Skeletal muscle tissue (tissue), 4 donors: ENCODE measurements around the gene MRPS10. TPM values are rescaled to one million over a fixed set of nuclear protein-coding genes. Genes with fewer than 3 reads are reported as not detected.

Source experiments
- H3K27ac ChIP-seq: one replicate; pipeline ENCODE4 v1.7.0; 2013; ENCODE audit warnings: mild to moderate bottlenecking, low read depth, low read length, inconsistent platforms
- H3K27me3 ChIP-seq, 3 donors: one replicate each; pipeline ENCODE4 v1.7.0; 2013; ENCODE audit warnings: low read length in 3 of 3; ENCODE audit not compliant: control insufficient read depth in 3 of 3, insufficient read depth in 3 of 3
- H3K36me3 ChIP-seq, 3 donors: one replicate each; pipeline ENCODE4 v1.7.0; 2013; ENCODE audit warnings: low read length in 3 of 3; ENCODE audit not compliant: control insufficient read depth in 3 of 3, insufficient read depth in 3 of 3
- H3K4me1 ChIP-seq, 3 donors: one replicate each; pipeline ENCODE4 v1.7.0; 2013; ENCODE audit warnings: low read length in 3 of 3, mild to moderate bottlenecking in 3 of 3; ENCODE audit not compliant: control insufficient read depth in 3 of 3, insufficient read depth in 3 of 3
- H3K4me3 ChIP-seq, 3 donors: one replicate each; pipeline ENCODE4 v1.7.0; 2013; ENCODE audit warnings: low read length in 3 of 3
- H3K9ac ChIP-seq, 3 donors: one replicate each; pipeline ENCODE4 v1.7.0; 2013; ENCODE audit warnings: low read length in 3 of 3, mild to moderate bottlenecking in 3 of 3, moderate library complexity in 2 of 3, low read depth in 1 of 3
- H3K9me3 ChIP-seq, 3 donors: one replicate each; pipeline ENCODE4 v1.7.0; 2013; ENCODE audit warnings: low read length in 3 of 3; ENCODE audit not compliant: control insufficient read depth in 3 of 3
- total RNA-seq: library from RNA; depleted of rRNA; stranded (reverse); fragments of >200 nt; gene quantifications from one replicate; pipeline ENCODE4 v1.2.3, GENCODE V29; 2014
- donor health status: Osteomylitis.

MRPS10 gene
- total RNA-seq, 1 donor from 2014 or later, result 45.9 TPM

GRCh38 chr6:42227173-42227850, 9.7 kb upstream of the MRPS10 start:
- Histone ChIP-seq H3K4me3 (no peak overlapping the region), H3K36me3 (peaks cover 0 to 5% (median 0%) of the 10 kb centered on the region in 3 donors), H3K27ac (no peak overlapping the region), H3K27me3 (no peaks in the 10 kb centered on the region), H3K4me1 (no peaks in the 10 kb centered on the region), H3K9me3 (no peaks in the 10 kb centered on the region), H3K9ac (no peak overlapping the region)

GRCh38 chr6:42226645-42227143, 9.0 kb upstream of the MRPS10 start:
- no peak overlapping the region for H3K27ac ChIP-seq
- H3K4me3 ChIP-seq, result no peak overlapping the region
- no peak overlapping the region for H3K9ac ChIP-seq
- peaks cover 0 to 2% (median 0%) of the 10 kb centered on the region in 3 donors for H3K36me3 ChIP-seq
- no peaks in the 10 kb centered on the region for H3K27me3 ChIP-seq
- H3K9me3 ChIP-seq, result no peaks in the 10 kb centered on the region
- H3K4me1 ChIP-seq, result no peaks in the 10 kb centered on the region

- H3K9me3 ChIP-seq, result no peaks in the 10 kb centered on the region
- H3K36me3 ChIP-seq, result peaks cover 0 to 2% (median 0%) of the 10 kb centered on the region in 3 donors
- H3K27ac ChIP-seq, result no peak overlapping the region
- no peaks in the 10 kb centered on the region for H3K4me1 ChIP-seq
- H3K4me3 ChIP-seq, result no peak overlapping the region
- H3K9ac ChIP-seq, result no peak overlapping the region
- H3K27me3 ChIP-seq, result no peaks in the 10 kb centered on the region
Observed at GRCh38 chr6:42226161-42226611, 8.5 kb upstream of the MRPS10 start.

GRCh38 chr6:42225419-42225818, 7.8 kb upstream of the MRPS10 start:
- Histone ChIP-seq H3K27ac (no peak overlapping the region), H3K4me1 (no peaks in the 10 kb centered on the region), H3K9me3 (no peaks in the 10 kb centered on the region), H3K9ac (no peak overlapping the region), H3K36me3 (peaks cover 0 to 2% (median 0%) of the 10 kb centered on the region in 3 donors), H3K27me3 (no peaks in the 10 kb centered on the region), H3K4me3 (no peak overlapping the region)

DNA sequence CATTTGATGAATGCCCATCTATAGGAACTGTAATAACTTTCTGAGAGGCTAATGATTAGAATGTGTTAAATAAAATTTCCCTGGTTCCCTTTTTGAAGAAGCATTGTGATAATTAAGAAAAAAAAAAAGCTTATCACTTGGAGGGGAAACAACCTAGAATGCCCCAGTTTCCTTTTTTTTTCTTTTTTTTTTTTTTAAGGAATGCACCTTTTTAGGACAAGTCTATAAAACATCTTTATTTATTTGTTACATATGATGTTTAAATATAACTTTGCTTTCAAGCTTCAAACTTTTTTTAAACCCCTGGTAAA, 7.3 kb upstream of the MRPS10 start:
- Histone ChIP-seq H3K27ac (no peak overlapping the region), H3K36me3 (peaks cover 0 to 2% (median 0%) of the 10 kb centered on the region in 3 donors), H3K9ac (no peak overlapping the region), H3K9me3 (no peaks in the 10 kb centered on the region), H3K27me3 (no peaks in the 10 kb centered on the region), H3K4me3 (no peak overlapping the region), H3K4me1 (no peaks in the 10 kb centered on the region)

GRCh38 chr6:42224222-42225028, 6.8 kb upstream of the MRPS10 start:
- Histone ChIP-seq H3K9me3 (no peaks in the 10 kb centered on the region), H3K36me3 (peaks cover 0 to 2% (median 0%) of the 10 kb centered on the region in 3 donors), H3K4me3 (no peak overlapping the region), H3K4me1 (no peaks in the 10 kb centered on the region), H3K9ac (no peak overlapping the region), H3K27ac (no peak overlapping the region), H3K27me3 (no peaks in the 10 kb centered on the region)

DNA sequence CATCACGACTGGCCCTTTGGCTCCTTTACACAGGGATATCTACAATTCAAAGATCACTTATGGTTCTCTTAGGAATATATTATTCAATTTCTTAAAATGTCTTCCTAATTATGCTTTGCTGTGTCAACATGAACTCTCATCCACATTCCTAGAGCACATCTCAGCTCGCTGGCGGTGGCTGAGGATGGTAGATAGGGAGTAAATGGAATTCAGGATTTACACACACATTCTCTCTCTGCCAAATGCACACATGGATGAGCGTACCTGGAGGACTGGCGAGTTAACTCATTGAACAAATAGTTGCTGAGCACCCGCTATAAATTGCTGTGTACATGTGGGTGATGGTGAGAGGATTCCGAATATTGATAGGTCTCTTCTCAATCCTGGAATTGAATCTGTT, 4.8 kb upstream of the MRPS10 start:
- H3K4me1 ChIP-seq, result no peaks in the 10 kb centered on the region
- no peak overlapping the region for H3K9ac ChIP-seq
- H3K4me3 ChIP-seq, result no peak overlapping the region
- no peaks in the 10 kb centered on the region for H3K36me3 ChIP-seq
- H3K9me3 ChIP-seq, result no peaks in the 10 kb centered on the region
- no peak overlapping the region for H3K27ac ChIP-seq
- H3K27me3 ChIP-seq, result no peaks in the 10 kb centered on the region

DNA sequence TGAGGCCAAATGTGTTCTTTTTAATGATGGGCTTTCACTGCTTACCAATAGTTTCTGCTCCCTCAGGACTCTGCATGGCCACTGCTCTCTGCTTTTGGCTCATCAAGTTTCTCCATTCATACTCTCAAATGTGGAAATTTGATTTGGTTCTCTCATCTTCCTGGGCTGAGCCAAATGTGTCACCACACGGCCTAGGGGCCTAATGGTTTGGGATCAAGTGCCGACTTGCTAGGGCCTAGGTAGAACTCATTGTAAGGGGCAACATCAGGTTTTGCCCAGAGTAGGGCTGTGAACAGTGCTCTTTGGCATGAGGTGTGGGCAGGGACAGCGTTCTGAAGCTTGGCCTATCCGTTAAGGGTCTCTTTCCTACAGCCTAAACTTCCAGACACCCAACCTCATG, 3.9 kb upstream of the MRPS10 start:
- Histone ChIP-seq H3K27me3 (no peaks in the 10 kb centered on the region), H3K9me3 (no peaks in the 10 kb centered on the region), H3K27ac (no peak overlapping the region), H3K36me3 (no peaks in the 10 kb centered on the region), H3K9ac (no peak overlapping the region), H3K4me1 (peaks cover 2 to 8% (median 3%) of the 10 kb centered on the region in 3 donors), H3K4me3 (no peak overlapping the region)

- H3K27ac ChIP-seq, result no peak overlapping the region
- no peaks in the 10 kb centered on the region for H3K27me3 ChIP-seq
- no peaks in the 10 kb centered on the region for H3K9me3 ChIP-seq
- peaks cover 5 to 11% (median 9%) of the 10 kb centered on the region in 3 donors for H3K4me1 ChIP-seq
- H3K36me3 ChIP-seq, result no peaks in the 10 kb centered on the region
- no peak overlapping the region for H3K4me3 ChIP-seq
- H3K9ac ChIP-seq, result no peak overlapping the region
Observed at GRCh38 chr6:42220807-42221206, 3.1 kb upstream of the MRPS10 start.

DNA sequence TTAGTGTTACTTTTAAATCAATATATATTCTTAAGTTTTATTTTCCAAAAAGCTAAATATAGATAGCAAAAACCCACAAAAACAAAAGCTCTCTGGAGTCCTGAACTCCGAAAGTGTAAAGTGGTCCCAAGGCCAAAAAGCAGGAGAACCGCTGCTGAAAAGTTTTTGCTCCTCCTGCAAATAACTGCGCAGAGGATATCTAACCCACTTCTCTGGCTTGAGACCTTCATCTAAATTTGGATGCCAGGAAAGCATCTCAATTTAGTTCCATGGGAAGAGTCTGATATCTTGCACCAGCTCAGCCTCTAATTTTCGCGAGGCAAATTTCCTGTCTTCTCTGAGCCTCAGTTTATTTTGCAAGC, 523 bp downstream of the MRPS10 start:
- H3K9ac ChIP-seq, result peak overlapping the region; percentile 83 to 96 (median 87)
- H3K36me3 ChIP-seq, result peaks cover 6 to 15% (median 14%) of the 10 kb centered on the region in 3 donors
- peak overlapping the region; percentile 73 to 99 (median 75) for H3K4me3 ChIP-seq
- H3K9me3 ChIP-seq, result no peaks in the 10 kb centered on the region
- H3K27me3 ChIP-seq, result no peaks in the 10 kb centered on the region
- H3K27ac ChIP-seq, result peak overlapping the region; percentile 76
- H3K4me1 ChIP-seq, result peaks cover 5 to 13% (median 11%) of the 10 kb centered on the region in 3 donors
